M059J (cell line): ENCODE data around the gene AP3S2. TPM values are rescaled to one million over a fixed set of nuclear protein-coding genes. Genes with fewer than 3 reads are reported as not detected.
A peak's percentile ranks its signal among the peaks of the same experiment; 100 is the strongest.
"Not testable (repeated sequence)": the region's sequence is repeated elsewhere in the genome, so short reads cannot be mapped to it uniquely, and the experiment has no call there.

Experiments
- DNase-seq: peaks from one replicate; pipeline ENCODE4 v3.0.0-alpha.2; 2012; ENCODE audit warnings: low read depth
- total RNA-seq: library from RNA; depleted of rRNA; stranded (reverse); fragments of >200 nt; shearing (Covaris generic); gene quantifications from 2 replicates; pipeline ENCODE4 v1.2.3, GENCODE V29; 2014

AP3S2 gene
- total RNA-seq, 1 experiment from 2014 or later: 58.8 TPM

DNA sequence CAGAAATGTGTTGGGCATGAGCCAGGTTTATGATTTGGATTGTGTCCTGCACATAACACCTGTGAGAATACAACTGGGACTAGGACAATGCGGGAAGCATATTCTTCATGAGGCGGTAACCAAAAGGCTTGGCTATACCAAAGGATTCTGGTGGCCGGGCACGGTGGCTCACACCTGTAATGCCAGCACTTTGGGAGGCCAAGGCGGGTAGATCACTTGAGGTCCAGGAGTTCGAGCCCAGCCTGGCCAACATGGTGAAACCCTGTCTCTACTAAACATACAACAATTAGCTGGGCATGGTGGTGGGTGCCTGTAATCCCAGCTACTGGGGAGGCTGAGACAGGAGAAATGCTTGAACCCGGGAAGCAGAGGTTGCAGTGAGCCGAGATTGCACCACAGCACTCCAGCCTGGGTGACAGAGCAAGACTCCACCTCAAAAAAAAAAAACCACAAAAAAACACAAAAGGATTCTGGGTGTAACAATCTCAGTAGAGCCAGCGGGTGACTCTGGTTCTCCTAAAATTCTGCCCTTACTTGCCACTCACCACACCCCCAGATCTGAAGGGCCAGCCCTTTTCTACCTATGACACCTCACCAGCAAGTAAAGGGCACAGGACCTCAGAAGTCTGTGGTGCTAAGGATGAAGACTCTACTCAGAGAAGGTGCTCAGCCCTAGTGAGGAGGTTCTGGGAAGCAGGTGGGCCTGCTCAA, 59.2 kb downstream of the AP3S2 start:
- not testable (repeated sequence) for DNase-seq

DNA sequence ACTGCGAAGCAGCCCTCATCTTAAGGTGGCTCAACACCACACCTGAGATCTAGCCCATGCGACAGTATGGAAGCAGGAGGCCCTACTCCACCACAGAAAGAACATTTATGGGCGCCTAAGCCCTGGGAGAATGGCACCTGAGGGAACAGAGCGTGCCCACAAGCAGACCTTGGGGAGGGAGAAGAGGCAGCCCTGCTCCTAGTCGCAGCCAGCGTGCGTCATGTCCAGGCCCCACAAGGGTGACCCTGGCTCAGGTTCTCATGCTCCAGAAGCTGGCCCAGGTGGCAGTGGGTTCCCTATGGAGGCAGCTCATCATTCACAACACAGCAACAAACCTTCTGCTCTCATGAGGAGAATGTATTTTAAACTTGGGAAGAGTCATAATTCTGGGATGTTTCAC, 59.8 kb downstream of the AP3S2 start:
- no peak for DNase-seq

DNA sequence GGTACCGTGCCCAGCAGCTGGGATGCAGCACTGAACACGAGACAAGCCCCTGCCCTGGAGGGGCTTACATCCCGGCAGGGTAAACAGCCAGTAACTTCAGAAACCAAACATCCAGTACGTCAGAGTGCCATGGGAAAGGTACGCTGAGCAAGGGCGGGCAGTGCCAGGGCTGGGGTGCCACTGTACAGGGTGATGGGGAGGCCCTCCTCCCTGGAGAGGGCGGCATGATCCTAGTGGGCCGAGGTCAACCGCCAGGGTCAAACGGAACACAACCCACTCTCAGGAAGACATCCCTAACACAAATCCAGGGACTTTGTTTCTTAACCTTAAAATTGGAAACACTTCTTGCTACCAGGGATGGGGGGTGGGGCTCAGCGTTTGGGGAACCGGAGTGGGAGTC, 63.2 kb downstream of the AP3S2 start:
- DNase-seq: no peak

DNA sequence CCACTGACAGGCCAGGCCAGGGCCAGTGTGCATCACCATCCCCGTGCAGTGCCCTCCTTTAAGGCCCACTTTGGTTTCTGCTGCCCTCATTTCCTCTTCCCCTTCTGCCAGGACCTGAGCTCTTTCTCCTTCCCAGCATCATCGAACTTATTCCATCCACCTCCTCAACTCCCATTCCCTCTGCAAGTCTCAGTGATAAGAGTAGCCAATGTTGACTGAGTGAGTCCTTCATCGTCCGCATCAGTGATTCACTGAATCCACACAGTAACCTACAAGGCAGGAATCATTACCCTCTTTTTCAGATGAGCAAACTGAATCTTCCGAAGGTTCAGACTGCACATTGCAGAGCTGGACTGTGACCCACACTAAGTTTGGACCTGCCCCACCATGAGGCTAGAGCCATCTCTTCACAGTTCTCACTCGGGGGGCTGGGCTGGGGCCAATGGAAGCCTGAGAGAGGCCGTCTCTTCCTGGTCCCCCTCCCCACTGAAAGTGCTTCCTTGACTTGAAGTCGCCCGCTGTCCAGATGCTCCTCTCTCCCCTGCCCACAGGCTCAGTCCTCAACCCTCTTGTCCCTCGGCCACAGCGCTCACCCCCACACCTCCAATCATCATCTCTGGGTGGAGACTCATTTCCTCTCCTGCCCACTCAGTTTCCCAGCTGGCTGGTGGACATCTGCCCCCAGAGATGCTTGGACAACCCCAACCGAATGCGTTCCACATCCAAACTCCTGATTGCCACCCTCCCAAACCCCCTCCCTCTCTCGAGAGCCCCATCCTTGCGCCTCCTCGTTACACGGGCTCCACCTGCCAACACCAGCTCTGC, 64.0 kb downstream of the AP3S2 start:
- DNase-seq: no peak

DNA sequence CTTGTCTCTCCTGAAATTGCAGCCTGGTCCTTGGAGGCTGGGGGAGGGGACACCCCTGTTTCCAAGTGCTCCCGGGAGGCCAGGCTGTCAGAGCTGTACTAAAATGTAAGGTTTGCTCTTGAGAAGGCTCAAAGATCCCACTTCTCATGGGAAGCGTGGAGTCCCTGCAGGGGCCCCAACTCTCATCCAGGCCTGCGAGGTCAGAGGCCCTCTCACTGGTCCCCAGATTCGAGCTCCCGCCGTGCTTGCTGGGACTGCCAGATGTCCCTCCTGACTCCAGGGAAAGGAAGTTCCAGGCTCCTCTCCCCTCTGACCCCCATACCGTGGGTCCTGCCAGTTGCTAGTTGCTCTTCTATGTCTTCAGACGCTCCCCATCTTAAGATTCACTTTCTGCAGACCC, 64.6 kb downstream of the AP3S2 start:
- no peak for DNase-seq

DNA sequence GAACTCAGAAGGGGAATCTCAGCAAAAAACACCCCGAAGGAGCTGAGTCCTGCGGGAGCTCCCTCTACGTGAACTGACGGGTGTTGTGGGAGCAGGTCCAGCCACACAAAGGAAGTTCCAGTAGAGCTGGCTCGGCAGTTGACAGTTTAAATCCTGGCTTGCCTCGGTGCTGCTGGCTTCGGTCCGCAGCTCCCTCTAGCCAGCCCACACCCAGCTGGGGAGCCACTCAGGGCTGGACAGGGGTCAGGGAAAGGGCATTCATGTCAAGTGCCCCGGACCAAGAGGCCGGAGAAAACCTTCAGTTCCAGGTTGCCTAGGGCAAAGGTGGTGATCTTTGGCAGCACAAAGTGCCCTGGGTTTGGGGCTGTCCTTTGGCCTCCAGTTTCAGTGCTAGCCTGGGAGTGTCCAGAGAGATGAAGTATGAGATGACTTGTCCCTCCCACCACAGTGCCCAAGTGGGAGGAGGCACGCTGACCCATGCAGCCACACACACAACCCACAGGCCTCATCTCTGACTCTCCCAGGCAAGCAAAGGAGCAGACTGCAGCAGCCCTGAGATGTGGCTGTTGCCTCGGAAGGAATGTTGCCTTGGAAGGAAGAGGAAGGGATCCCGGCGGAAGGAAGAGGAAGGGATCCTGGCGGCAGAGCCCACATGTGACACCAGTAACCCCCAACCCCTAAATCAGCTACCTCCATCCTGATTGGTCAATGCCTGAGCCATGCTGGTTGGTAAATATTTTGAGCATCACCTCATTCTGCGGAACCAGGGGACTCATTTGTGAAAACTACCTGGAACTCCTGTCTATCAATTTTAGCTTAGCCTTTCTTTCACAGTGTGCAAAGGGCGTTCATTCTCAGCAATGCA, 65.3 kb downstream of the AP3S2 start:
- peak; percentile 91 for DNase-seq

DNA sequence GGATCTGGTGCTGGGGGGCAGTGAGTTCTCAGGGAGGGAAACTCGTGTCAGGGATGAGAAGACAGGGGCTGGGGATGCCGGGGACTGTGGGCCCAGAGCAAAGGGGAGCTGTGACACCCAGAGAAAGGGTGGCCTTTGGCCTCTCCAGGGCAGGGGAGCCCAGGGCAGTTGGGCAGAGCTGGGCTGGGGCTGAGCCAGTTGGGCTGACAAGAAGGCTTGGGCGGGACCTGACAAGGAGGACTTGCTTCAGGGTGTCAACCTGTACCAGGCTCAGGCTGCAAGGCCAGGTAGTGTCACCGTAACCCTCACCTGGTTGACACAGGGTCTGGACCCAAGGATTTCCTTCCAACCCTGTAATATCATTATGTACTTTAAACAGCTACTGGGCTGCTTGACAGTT, 66.0 kb downstream of the AP3S2 start:
- DNase-seq: no peak

DNA sequence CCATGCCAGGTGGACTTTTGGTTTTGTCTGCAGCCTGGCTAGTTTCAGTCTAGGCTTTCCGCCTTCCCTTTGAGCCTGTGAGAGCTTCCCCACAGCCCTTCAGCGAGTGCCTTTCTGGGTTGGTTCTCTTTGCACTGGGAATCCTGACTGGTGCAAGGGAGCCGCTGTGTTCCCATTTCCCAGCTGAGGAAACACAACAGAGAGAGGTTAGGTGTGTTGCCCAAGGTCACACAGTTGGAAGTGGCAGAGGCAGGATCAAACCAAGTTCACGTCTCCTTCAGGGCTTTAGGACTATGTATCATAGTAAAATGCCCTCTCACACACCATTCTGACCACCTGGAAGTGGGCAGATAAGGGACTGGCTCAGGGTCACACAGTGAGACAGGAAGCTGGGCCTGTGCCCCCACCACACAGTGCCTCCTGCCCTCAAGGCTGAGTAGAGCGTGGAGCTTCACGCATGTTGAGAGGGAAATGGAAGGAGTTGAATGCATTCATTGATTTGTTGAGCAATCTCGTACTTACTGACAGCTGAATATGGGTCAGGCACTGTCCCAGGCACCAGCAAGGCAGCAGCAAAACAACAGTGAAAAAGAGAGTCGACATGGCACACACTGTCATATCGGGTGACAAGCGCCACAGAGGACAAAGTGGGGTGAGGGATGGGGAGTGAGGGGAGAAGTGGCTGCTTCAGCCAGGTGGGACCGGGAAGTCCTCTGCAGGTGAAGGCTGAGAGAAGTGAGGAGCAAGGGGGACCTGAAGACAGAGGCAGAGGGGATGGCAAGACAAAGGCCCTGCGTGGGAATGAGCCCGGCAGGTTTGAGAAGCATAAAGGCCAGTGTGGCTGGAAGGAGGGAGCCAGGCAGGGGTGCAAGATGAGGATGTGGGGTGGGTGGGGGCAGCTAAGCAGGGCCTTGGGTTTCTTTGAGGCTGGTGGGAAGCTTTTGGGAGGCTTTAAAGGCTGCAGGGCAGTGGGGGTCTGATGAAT, 66.8 kb downstream of the AP3S2 start:
- no peak for DNase-seq

DNA sequence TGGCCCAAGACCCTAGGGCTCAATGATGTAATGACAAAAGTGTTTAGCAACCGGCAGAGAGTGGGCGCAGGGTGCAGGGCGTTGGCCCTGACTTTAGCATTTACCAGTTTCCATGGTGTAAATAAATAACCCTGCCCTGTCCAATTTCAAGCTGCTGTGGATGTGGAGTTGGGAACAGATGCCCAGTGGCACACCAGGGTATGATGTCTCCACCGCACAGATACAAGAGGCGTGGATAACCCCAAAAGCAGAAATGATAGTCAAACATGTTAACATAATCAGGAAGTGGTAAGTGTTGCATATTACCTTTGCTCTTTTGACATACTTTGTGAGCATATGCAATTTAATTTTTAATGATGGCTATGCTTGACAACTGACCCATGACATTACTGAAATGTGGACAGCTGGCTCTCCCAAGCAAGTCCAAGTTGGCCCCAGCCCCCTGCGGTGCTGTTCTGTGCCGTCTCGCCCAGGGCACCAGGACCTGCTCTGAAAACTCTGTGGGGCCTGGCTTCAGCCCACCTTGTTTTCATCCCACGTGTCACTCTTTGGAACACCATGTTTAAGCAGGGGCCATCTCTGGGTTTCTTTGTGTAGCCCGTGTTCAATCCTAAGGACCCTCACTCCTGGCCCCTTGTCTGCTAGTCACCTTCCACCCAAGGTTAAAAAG, 68.4 kb downstream of the AP3S2 start:
- no peak for DNase-seq

DNA sequence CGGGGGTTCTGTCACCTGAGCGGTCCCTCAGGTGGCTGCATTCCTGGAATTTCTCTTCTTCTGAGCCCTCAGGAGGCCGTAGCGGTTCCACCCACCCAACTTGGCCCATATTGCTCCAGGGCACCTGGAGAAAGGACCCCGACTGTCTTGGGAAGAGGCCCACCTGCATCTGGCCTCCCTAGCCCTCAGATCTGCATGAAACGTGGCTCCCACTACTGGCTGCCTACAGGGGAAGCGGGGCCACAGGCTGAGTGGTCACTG, 69.3 kb downstream of the AP3S2 start:
- no peak for DNase-seq

DNA sequence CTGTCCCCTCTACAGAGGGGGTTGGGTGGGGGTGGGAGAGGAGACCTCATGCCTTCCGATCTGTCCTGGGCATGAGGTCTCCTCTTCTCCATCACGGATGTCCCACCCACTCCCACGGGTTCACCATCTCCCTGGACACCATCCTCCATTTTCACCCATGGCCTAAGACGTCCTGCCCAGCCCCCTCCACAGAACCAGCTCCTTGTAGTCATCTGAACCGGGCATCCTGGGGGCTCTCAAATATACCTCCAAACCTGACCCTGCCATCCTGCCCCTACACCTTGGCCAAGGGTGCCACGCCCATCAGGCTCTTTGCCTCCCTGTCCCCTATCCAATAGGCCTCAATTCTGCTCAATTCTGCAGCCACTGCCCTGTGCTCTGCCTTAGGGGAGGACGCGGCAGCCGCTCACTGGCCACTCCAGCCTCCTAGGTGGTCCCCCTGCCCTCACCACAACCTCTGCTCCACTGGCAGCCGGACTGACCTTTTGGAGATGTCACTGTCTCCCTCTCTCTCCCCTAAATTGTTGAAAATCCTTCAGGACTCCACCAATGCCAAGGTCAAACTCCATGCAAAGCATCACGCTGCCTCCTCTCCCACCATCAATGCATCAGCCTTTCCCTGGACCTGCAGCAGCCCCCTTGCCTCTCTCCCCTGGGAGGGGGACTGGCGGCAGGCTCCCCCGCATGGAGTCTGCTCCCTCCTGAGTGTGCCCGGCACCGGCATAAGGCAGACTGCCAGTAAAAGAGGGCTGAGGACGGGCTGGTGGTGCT, 69.8 kb downstream of the AP3S2 start:
- no peak for DNase-seq

DNA sequence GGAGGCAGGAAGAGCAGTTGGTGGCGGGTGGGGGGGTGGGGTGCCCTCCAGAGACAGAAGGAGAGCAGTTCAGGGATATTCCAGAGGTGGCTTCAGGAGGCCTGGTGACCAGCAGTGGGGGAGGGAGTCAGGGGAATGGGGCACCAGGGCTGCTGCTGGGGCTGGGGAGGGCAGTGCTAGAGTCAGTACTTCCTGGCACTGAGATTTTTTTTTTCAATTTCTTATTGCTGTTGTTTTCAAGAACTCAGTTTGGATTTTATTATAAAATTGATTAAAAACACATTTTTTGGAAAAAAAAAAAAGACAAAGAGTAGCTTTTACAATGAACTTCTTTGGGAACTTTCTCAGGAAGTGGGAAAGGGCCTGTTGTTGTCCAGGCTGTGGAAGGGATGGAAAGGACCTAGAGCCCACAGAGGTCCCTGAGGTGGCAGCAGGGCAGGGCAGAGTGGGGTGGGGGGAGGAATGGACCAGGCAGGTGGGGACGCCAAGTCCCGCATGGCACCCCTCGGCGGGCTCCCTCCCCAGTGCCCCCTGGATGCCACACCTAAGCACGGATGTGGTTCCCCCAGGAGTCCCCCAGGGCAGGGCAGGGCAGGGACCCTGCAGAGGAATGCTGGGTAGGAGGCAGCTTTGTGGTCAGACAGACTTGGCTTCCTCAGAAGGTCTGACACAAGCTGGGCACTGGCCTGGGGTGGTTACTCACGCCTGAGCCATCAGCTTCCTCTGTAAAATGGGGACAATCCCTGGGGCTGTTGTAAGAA, 70.7 kb downstream of the AP3S2 start:
- peak; percentile 80 for DNase-seq

DNA sequence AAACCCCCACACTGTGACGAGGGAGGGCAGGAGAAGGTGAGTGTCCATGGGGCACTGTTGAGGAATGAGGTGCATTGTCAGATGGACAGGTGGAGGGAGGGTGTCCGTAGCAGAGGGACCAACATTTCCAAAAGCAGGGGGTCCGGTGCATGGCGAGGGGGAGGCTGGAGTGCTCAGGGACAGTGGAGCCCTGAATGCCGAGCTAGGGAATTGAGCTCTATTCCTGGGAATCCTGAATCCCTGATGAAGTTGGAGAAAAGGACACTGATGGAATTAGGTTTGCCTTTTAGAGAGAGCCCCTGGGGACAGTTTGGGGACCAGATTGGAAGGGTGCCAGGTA, 71.2 kb downstream of the AP3S2 start:
- DNase-seq: no peak

DNA sequence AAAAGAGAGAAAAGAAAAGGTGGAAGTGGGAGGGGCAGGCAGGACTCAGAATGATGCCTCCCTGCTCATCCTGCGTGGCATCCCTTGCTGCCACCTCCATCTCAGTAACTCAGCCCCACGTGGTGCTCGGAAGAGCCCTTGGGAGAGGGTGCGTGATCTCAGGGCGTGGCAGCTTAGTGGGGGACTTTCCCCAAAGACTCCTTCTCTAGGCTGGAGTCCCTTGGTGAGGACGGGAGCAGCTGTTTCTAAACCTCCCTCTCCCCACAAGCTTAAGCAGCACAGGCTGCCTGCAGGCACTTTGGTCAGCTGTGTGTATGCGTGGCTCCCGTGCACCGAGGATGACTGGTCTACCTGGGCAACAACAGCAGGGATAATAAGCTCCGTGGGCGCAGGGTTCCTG, 71.8 kb downstream of the AP3S2 start:
- DNase-seq: peak; percentile 80

DNA sequence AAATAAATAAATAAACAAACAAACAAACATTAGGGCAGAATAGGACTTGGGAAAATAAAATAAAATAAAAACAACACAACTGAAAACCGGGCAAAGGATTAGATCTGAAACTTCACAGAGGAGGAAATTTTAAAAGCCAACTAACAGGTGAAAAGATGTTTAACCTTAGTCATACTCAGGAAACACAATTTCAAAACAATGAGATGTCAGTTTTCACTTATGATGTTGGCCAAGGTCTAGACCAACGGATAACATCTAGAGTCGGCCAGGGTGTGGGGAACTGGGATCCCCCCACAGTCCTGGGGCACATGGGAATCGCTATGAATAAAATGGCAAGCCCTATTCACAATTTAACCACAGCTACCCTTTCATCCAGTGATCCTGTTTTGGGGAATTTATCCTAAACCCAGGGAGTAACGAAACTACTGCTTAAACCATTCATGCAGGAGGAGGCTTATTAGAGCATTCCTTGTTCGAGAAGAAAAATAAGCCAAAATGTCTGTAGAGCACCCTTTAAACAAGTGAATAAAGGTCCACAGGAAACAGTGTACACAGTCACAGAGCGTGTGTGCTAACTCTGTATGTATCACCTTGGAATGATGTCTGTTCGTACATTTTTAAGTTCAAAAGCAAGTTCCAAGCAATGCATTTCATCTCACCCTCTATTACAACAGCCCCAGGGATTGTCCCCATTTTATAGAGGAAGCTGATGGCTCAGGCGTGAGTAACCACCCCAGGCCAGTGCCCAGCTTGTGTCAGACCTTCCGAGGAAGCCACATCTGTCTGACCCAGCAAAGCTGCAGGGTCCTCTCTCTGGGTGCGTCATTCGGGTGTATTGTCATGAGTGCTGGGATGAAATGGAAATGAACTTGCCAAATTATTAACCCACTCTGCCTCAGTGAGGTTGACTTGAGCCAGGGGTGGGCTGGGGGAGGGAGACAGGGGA, 72.9 kb downstream of the AP3S2 start:
- peak; percentile 91 for DNase-seq

DNA sequence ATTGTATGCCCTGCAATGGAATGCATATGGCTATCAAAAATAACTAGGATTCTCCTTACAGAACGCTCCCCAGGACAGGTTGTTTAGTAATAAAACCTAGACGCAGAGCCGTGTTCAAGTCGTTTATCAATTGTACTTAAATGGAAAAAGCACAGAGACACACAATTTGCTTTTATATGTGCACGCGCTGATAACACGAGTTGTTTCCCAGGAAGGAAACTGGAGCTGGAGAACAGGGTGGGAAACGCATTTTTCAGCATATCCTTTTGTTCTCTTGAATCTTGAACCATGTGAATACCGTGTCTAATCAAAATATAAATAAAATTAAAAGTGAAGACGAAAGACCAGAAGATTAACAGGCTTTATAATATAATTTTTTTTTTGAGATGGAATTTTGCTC, 75.5 kb downstream of the AP3S2 start:
- DNase-seq: no peak

DNA sequence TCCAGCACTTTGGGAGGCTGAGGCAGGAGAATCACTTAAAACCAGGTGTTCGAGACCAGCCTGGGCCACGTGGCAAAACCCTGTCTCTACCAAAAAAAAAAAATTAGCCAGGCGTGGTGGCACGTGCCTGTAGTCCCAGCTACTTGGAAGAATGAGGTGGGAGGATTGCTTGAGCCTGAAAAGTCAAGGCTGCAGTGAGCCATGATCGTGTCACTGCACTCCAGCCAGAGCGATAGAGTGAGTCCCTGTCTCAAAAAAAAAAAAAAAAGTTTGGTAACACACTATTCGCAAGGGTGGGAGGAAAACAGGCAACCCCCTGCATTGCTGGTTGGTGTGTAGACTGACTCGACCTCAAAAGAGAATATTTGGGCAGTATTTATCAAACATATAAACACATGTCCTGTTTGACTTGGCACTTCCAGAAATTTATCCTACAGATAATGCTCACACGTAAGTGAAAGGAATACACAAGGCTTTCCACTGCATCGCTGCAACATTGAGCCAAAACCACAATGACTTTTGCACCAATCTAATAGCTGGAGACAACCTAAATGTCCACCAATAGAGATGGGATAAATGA, 76.0 kb downstream of the AP3S2 start:
- no peak for DNase-seq

DNA sequence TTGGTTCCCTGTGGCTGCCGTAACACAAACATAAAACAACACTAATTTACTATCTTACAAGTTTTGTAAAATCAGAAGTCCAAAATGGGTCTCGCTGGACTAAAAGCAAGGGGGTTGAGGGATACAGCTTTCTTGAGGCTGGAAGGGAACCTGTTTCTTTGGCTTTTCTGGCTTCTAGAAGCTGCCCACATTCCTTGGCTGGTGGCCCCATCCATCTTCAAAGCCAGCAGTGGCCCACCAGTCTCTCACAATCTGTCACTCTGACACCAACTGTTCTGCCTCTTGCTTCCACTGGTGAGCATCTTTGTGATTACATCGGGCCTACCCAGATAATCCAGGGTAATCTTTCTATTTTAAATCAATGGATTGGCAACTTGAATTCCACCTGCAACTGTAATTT, 78.0 kb downstream of the AP3S2 start:
- DNase-seq: no peak
